Mesothelial cell of epicardium (in vitro differentiated cells): ENCODE measurements around the gene MPP2. TPM values are rescaled to one million over a fixed set of nuclear protein-coding genes. Genes with fewer than 3 reads are reported as not detected.
A peak's percentile ranks its signal among the peaks of the same experiment; 100 is the strongest.
"Not testable (repeated sequence)": the region's sequence is repeated elsewhere in the genome, so short reads cannot be mapped to it uniquely, and the experiment has no call there.

Source experiments
- DNase-seq, 2 experiments: peaks; one replicate each; pipeline ENCODE4 v3.0.0; 2021; ENCODE audit warnings: low spot score in 2 of 2; ENCODE audit not compliant: unreplicated experiment in 2 of 2
- H3K27ac Mint-ChIP-seq: 2 replicates; pipeline ENCODE4 v1.8.0; 2021; ENCODE audit warnings: mixed read lengths
- H3K27me3 Mint-ChIP-seq: 2 replicates; pipeline ENCODE4 v1.8.0; 2021; ENCODE audit warnings: low read depth, mixed read lengths
- H3K36me3 Mint-ChIP-seq: 2 replicates; pipeline ENCODE4 v1.8.0; 2021; ENCODE audit warnings: mixed read lengths
- H3K4me1 Mint-ChIP-seq: 2 replicates; pipeline ENCODE4 v1.8.0; 2021; ENCODE audit warnings: mixed read lengths
- H3K4me3 Mint-ChIP-seq: 2 replicates; pipeline ENCODE4 v1.8.0; 2021; ENCODE audit warnings: mild to moderate bottlenecking, moderate library complexity, mixed read lengths
- H3K9me3 Mint-ChIP-seq: 2 replicates; pipeline ENCODE4 v1.8.0; 2021; ENCODE audit warnings: mixed read lengths
- total RNA-seq: library from RNA; stranded (reverse); gene quantifications from 3 replicates; pipeline ENCODE4 v1.2.1, GENCODE V29; 2021
- TF ChIP-seq, protein P1 (sequence below): fragments of 200-600 bp; sonication (generic); IDR thresholded peaks from one replicate; pipeline ENCODE4 v1.5.0; 2021; ENCODE audit warnings: antibody characterized with exemption; ENCODE audit not compliant: unreplicated experiment

MPP2 gene
- total RNA-seq, 1 donor from 2014 or later, result 14.1 TPM

DNA sequence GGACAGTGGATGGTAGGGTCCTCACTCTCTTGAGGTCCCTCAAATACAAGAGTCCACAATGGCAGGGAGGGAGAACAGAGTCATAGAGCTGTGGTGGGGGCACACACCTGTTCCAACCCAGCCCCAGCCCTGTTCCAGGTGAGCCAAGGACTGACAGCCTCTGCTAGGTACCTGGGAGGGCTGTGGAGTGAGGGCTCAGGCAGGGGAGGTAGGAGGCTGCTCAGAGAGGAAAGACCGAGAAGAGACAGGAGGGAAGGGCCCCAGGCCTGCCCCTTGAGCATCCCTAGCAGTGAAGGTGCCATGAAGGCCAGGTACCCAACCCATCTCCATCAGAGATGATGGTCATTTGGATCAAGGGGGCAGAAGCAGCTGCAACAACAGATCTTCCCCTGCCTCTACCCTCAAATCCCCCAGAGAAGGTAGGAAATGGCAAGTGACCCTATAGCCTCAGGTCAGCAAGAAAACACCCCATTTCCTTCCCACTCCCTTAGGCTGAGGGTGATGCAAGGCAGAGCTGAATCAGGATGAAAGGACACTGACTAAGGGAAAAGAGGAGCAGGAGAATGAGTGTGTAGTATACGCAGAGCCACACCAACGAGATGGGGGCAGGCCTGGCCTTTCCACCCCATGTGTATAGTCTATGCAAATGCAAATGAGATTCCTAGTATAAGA lies 31.7 kb downstream of the MPP2 start:
- H3K27me3 Mint-ChIP-seq, result no peaks in the 10 kb centered on the region
- H3K36me3 Mint-ChIP-seq, result peaks cover 1% of the 10 kb centered on the region
- no peaks in the 10 kb centered on the region for H3K9me3 Mint-ChIP-seq
- H3K4me1 Mint-ChIP-seq, result peaks cover 14% of the 10 kb centered on the region
- TF ChIP-seq, protein P1, sequence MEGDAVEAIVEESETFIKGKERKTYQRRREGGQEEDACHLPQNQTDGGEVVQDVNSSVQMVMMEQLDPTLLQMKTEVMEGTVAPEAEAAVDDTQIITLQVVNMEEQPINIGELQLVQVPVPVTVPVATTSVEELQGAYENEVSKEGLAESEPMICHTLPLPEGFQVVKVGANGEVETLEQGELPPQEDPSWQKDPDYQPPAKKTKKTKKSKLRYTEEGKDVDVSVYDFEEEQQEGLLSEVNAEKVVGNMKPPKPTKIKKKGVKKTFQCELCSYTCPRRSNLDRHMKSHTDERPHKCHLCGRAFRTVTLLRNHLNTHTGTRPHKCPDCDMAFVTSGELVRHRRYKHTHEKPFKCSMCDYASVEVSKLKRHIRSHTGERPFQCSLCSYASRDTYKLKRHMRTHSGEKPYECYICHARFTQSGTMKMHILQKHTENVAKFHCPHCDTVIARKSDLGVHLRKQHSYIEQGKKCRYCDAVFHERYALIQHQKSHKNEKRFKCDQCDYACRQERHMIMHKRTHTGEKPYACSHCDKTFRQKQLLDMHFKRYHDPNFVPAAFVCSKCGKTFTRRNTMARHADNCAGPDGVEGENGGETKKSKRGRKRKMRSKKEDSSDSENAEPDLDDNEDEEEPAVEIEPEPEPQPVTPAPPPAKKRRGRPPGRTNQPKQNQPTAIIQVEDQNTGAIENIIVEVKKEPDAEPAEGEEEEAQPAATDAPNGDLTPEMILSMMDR, result no peak
- no peak overlapping the region for H3K27ac Mint-ChIP-seq
- no peak overlapping the region for H3K4me3 Mint-ChIP-seq
- DNase-seq, result no peak

DNA sequence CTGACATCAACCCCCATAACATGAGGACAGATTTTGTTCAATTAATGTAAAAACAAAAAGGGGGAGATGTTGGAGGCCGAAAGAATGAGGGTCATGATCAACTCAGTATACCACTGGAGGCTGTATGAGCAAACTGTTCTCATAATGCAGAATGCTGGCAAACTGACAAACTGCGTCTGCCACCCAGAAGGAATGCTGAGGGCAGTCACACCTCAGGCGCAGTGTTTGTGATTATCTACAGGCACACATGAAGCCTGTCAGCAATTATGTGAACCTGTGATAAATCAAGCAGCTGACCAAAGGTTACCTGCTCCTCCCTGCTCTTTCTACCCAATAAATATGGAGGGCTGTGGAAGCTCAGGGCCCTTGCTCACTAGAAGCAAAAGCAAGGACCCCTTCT lies 33.0 kb downstream of the MPP2 start:
- peaks cover 14% of the 10 kb centered on the region for H3K4me1 Mint-ChIP-seq
- DNase-seq, result no peak
- H3K27ac Mint-ChIP-seq, result no peak overlapping the region
- no peaks in the 10 kb centered on the region for H3K9me3 Mint-ChIP-seq
- H3K36me3 Mint-ChIP-seq, result peaks cover 1% of the 10 kb centered on the region
- TF ChIP-seq, protein P1, result no peak
- H3K4me3 Mint-ChIP-seq, result no peak overlapping the region
- H3K27me3 Mint-ChIP-seq, result peaks cover 7% of the 10 kb centered on the region

DNA sequence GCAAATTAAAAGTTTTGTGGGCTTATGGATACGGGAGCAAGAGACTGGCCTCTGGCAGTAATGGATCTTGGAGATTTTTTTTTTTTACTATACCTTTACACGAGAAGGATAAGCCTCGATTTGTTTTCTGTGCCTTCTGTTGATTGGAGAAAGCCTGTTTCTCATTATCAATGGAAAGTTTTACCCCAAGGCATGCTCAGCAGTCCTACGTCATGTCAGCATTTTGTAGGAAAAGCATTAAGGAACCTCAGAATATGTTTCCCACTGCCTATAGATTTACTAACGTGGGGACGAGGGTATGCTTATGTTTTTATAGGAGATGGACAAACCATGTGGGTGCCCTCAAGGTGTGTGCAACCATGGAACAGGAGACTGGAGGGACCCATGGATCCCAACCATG lies 33.5 kb downstream of the MPP2 start:
- Mint-ChIP-seq H3K36me3 (peaks cover 1% of the 10 kb centered on the region), H3K4me3 (no peak overlapping the region), H3K4me1 (peaks cover 10% of the 10 kb centered on the region), H3K27me3 (peaks cover 9% of the 10 kb centered on the region), H3K9me3 (peaks cover under 1% of the 10 kb centered on the region), H3K27ac (no peak overlapping the region)
- TF ChIP-seq, protein P1, result no peak
- DNase-seq, result no peak

DNA sequence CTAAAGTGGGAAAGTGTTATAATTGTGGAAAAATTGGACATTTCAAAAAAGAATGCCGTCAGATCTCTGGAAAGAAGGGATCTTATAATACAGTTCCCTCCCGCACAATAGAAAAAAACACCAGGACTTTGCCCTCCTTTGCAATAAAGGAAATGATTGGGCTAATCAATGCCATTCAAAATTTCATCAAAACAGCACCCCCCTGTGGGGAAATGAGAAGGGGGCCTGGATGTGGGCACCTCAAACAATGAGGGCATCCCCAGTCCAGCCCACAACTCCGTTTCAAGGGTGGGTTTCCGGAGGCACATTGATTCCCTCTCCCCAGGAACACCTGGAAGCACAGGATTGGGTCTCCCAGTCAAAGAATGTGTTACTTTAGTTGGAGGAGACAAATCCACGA lies 34.2 kb downstream of the MPP2 start:
- DNase-seq, result no peak
- H3K27me3 Mint-ChIP-seq, result peaks cover 16% of the 10 kb centered on the region
- no peak overlapping the region for H3K4me3 Mint-ChIP-seq
- peaks cover 8% of the 10 kb centered on the region for H3K4me1 Mint-ChIP-seq
- peaks cover 1% of the 10 kb centered on the region for H3K36me3 Mint-ChIP-seq
- peaks cover 6% of the 10 kb centered on the region for H3K9me3 Mint-ChIP-seq
- TF ChIP-seq, protein P1, result no peak
- H3K27ac Mint-ChIP-seq, result no peak overlapping the region

DNA sequence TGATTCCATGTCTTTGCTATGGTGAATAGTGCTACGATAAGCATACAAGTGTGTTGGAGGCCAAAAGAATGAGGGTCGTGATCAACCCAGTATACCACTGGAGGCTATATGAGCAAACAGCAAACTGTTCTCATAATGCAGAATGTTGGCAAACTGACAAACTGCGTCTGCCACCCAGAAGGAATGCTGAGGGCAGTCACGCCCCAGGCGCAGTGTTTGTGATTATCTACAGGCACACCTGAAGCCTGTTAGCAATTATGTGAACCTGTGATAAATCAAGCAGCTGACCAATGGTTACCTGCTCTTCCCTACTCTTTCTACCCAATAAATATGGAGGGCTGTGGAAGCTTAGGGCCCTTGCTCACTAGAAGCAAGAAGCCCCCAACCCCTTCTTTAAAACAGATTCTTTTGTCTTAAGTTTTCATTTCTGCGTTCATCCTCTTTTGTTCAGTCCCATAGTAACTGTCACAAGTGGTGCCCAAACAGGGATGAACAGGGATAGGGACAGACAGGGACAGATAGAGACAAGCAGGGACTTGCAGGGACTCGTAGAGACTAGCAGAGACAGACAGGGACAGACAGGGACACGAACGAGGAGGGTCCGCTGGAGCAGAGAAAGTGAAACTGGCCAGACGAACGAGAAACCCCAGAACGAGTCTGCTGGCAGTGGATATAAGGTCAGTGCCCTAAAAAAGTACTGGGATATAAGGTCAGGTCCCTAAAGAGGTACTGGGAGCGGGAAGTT lies 35.2 kb downstream of the MPP2 start:
- Mint-ChIP-seq H3K36me3 (peaks cover 1% of the 10 kb centered on the region), H3K4me3 (peak overlapping the region; percentile 11), H3K27ac (peak overlapping the region; percentile 0), H3K9me3 (peaks cover 8% of the 10 kb centered on the region), H3K27me3 (peaks cover 25% of the 10 kb centered on the region), H3K4me1 (peaks cover 8% of the 10 kb centered on the region)
- TF ChIP-seq, protein P1, result no peak
- DNase-seq, result no peak

DNA sequence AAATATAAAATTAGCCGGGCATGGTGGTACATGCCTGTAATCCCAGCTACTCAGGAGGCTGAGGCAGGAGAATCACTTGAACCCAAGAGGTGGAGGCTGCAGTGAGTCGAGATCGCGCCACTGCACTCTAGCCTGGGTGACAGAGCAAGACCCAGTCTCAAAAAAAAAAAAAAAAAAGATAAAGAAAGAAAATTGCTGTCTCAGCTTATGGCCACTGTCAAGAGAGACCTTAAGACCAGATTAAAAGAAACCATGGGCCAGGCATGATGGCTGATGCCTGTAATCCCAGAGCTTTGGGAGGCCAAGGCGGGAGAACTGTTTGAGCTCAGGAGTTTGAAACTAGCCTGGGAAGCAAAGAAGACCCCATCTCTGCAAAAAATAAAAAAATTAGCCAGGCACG lies 38.3 kb downstream of the MPP2 start:
- not testable (repeated sequence) for H3K36me3 Mint-ChIP-seq, H3K4me3 Mint-ChIP-seq, H3K27ac Mint-ChIP-seq, DNase-seq
- H3K27me3 Mint-ChIP-seq, result peaks cover 30% of the 10 kb centered on the region
- peaks cover 14% of the 10 kb centered on the region for H3K4me1 Mint-ChIP-seq
- H3K9me3 Mint-ChIP-seq, result peaks cover 13% of the 10 kb centered on the region
